K562 (cell line): ENCODE results near the gene CTSD. TPM values are rescaled to one million over a fixed set of nuclear protein-coding genes. Genes with fewer than 3 reads are reported as not detected.

Experiments used
- ATAC-seq: fragments of 200-7000 bp; cut with Tn5 transposase; 3 replicates; pipeline ENCODE4 v1.9.1; 2020; ENCODE audit warnings: moderate library complexity
- BruUV-seq: library from RNA; stranded (reverse); fragments of 400-500 nt; replicated peaks from 2 replicates; lab custom pipeline; 2021; lab: Mats Ljungman, UMichigan
- CTCF ChIA-PET: fragments of 300-600 bp; formaldehyde crosslinking; extraction: SDS; loops from one replicate; lab custom pipeline; 2021; ENCODE audit warnings: low intra/inter-chr PET ratio; lab: Yijun Ruan, JAX
- POLR2A ChIA-PET: fragments of 300-600, 350-650 bp; sonication (Branson Sonifier 250); formaldehyde crosslinking; extraction: SDS; loops from one replicate; lab custom pipeline; 2021; ENCODE audit warnings: antibody characterized with exemption, inconsistent platforms; lab: Yijun Ruan, JAX
- DNase-seq, 4 experiments: peaks; one replicate each; pipeline versions ENCODE4 v3.0.0 to v3.0.0-alpha.2; 2011 to 2018; ENCODE audit warnings: low spot score in 3 of 4, mixed read lengths in 3 of 4; ENCODE audit errors: extremely low read depth in 1 of 4
- FAIRE-seq: peaks from 2 replicates; lab custom pipeline; 2011; peaks lifted over from hg19 to GRCh38; lab: Jason Lieb, UNC
- H2AFZ ChIP-seq: 2 replicates; pipeline ENCODE4 v1.6.0; 2011; ENCODE audit warnings: low read depth, low read length, control low read depth, inconsistent platforms
- H3K27ac ChIP-seq: fragments of 200-600 bp; 3 replicates; pipeline ENCODE4 v1.8.0; 2011; ENCODE audit warnings: low read depth, mild to moderate bottlenecking, control low read depth, inconsistent platforms, low read length, moderate library complexity, mixed read lengths; ENCODE audit errors: extremely low read depth
- H3K27me3 ChIP-seq, 2 experiments: fragments of 300-600 bp in 1 of 2; 2 replicates in 1 of 2; 3 replicates in 1 of 2; pipeline versions ENCODE4 v1.6.0 to v1.8.0; 2011; ENCODE audit warnings: inconsistent platforms in 2 of 2, low read length in 2 of 2, mild to moderate bottlenecking in 1 of 2, mixed read lengths in 1 of 2, moderate library complexity in 1 of 2; ENCODE audit not compliant: control insufficient read depth in 2 of 2, insufficient read depth in 2 of 2
- H3K36me3 ChIP-seq: fragments of 300-600 bp; 3 replicates; pipeline ENCODE4 v1.8.0; 2011; ENCODE audit warnings: mild to moderate bottlenecking, low read length, inconsistent platforms; ENCODE audit not compliant: control insufficient read depth, insufficient read depth
- H3K4me1 ChIP-seq, 2 experiments: fragments of 200-600 bp in 1 of 2; replicated peaks in 1 of 2; 2 replicates in 1 of 2; 3 replicates in 1 of 2; pipeline versions ENCODE4 v1.5.1 to v1.8.0; 2011; ENCODE audit warnings: inconsistent platforms in 2 of 2, low read length in 2 of 2, mild to moderate bottlenecking in 1 of 2, mixed read lengths in 1 of 2, moderate library complexity in 1 of 2; ENCODE audit not compliant: control insufficient read depth in 2 of 2, insufficient read depth in 2 of 2
- H3K4me2 ChIP-seq: 2 replicates; pipeline ENCODE4 v1.6.1; 2011; ENCODE audit warnings: low read length, control low read depth, inconsistent platforms, mixed read lengths; ENCODE audit not compliant: insufficient read depth
- H3K4me3 ChIP-seq: fragments of 200-600 bp; sonication (generic), shearing (Covaris generic); 2 replicates; pipeline ENCODE4 v1.5.1; 2016; ENCODE audit warnings: control low read depth, inconsistent platforms
- H3K79me2 ChIP-seq: fragments of 200-600 bp; 3 replicates; pipeline ENCODE4 v1.8.0; 2011; ENCODE audit warnings: low read length, inconsistent platforms; ENCODE audit not compliant: control insufficient read depth, insufficient read depth
- H3K9ac ChIP-seq, 2 experiments: 2 replicates each; pipeline versions ENCODE4 v1.6.0 to v1.6.1; 2011; ENCODE audit warnings: low read depth in 2 of 2, low read length in 2 of 2, control low read depth in 1 of 2, inconsistent platforms in 1 of 2, mild to moderate bottlenecking in 1 of 2, mixed read lengths in 1 of 2; ENCODE audit not compliant: insufficient read depth in 1 of 2
- H3K9me1 ChIP-seq: one replicate; pipeline ENCODE4 v1.6.0; 2011; ENCODE audit warnings: inconsistent platforms, mild to moderate bottlenecking, low read length, moderate library complexity; ENCODE audit not compliant: control insufficient read depth, insufficient read depth
- H3K9me3 ChIP-seq: replicated peaks from 2 replicates; pipeline ENCODE4 v1.5.1; 2011; ENCODE audit warnings: low read depth, low read length, inconsistent platforms; ENCODE audit not compliant: control insufficient read depth, insufficient read depth
- H4K20me1 ChIP-seq: replicated peaks from 2 replicates; pipeline ENCODE4 v1.6.1; 2011; ENCODE audit warnings: low read length, inconsistent platforms, mixed read lengths; ENCODE audit not compliant: control insufficient read depth, insufficient read depth
- AFF1 ChIP-seq, 2 experiments: fragments of 450-650 bp; IDR thresholded peaks; 2 replicates each; pipeline ENCODE4 v1.6.1; 2018; ENCODE audit warnings: mild to moderate bottlenecking in 2 of 2, low read depth in 1 of 2; ENCODE audit not compliant: partially characterized antibody in 2 of 2
- HMG20A ChIP-seq: fragments of 450-650 bp; formaldehyde crosslinking; conservative IDR thresholded peaks from 2 replicates; pipeline ENCODE4 v1.4.0; 2020; ENCODE audit warnings: mild to moderate bottlenecking, mixed read lengths
- POLR2AphosphoS5 ChIP-seq: IDR thresholded peaks from 2 replicates; pipeline ENCODE4 v1.6.1; 2011; ENCODE audit warnings: mild to moderate bottlenecking, low read depth, low read length, moderate library complexity; ENCODE audit not compliant: control insufficient read depth, insufficient read depth
- XRCC3 ChIP-seq: fragments of 450-650 bp; IDR thresholded peaks from 2 replicates; pipeline ENCODE4 v1.6.1; 2017; ENCODE audit warnings: mild to moderate bottlenecking, moderate library complexity
- ZBTB49 ChIP-seq: sonication (generic); formaldehyde crosslinking; IDR thresholded peaks from 2 replicates; pipeline ENCODE4 v1.8.0; 2022; ENCODE audit warnings: missing genetic modification reagents, mild to moderate bottlenecking, borderline replicate concordance
- ZNF551 ChIP-seq: fragments of 250-450 bp; sonication (Bioruptor Pico); IDR thresholded peaks from 2 replicates; pipeline ENCODE4 v1.5.0; 2021; ENCODE audit warnings: mild to moderate bottlenecking, moderate library complexity
- ZNF639 ChIP-seq, 2 experiments: fragments of 200-800 bp in 1 of 2; sonication (Bioruptor generic) in 1 of 2; sonication (generic) in 1 of 2; formaldehyde crosslinking in 1 of 2; IDR thresholded peaks in 1 of 2; conservative IDR thresholded peaks in 1 of 2; 2 replicates each; pipeline versions ENCODE4 v1.5.0 to v1.6.1; 2016 to 2020; ENCODE audit warnings: missing compliant biosample characterization in 1 of 2, missing genetic modification characterization in 1 of 2, missing genetic modification reagents in 1 of 2
- WGBS: fragments of 100-300 bp; shearing (Covaris generic); methylation state at CpG from one replicate; pipeline ENCODE4 v1.1.6; 2016; ENCODE audit warnings: low coverage, mixed read lengths; ENCODE audit not compliant: insufficient coverage; ENCODE audit errors: missing lambda C conversion rate; 5-methylcytosine and 5-hydroxymethylcytosine counted together
- in situ Hi-C: fragments of 300-500 bp; cut with MboI; formaldehyde crosslinking; loops from 4 replicates; pipeline ENCODE4 v1.15.0; 2018; ENCODE audit warnings: inconsistent platforms, mixed read lengths
- intact Hi-C: fragments of 100-400 bp; cut with micrococcal nuclease; formaldehyde crosslinking; loops from 2 replicates; pipeline ENCODE4 v1.14.2; 2022
- polyA plus RNA-seq, 8 experiments: library from polyadenylated mRNA; depleted of rRNA in 4 of 8; stranded (reverse) in 5 of 8; unstranded in 3 of 8; fragments of >200 nt; fragmentation: Nextera tagmentation in 2 of 8; fragmentation: Illumina TruSeq in 1 of 8; extraction: Ambion mirVana in 2 of 8; extraction: Trizol in 1 of 8; gene quantifications; 2 replicates each; pipeline versions ENCODE4 v1.2.1 to v1.2.3, GENCODE V29; 2011 to 2014; ENCODE audit warnings: inconsistent platforms in 1 of 8, missing spikeins in 1 of 8
- total RNA-seq, 7 experiments: library from RNA; depleted of rRNA in 6 of 7; stranded (reverse); fragments of >200 nt in 6 of 7; fragmentation: Illumina TruSeq in 2 of 7; extraction: Trizol in 2 of 7; gene quantifications; 2 replicates each; pipeline versions ENCODE4 v1.2.1 to v1.2.3, GENCODE V29; 2011 to 2021; ENCODE audit warnings: low replicate concordance in 1 of 7

Gene CTSD
- total and polyA plus RNA-seq, 9 of the 15 experiments (the other 6 are each of a cell fraction or from before 2014, with no cell fraction given), result 1.0 to 112 (median 40.9) TPM

GRCh38 chr11:1758611-1759150 lies 5.0 kb downstream of the CTSD start (continued):
- TF ChIP-seq ZNF639 (CRISPR knock-in tag; conservative IDR thresholded peaks at IDR 0.05 in 1 of 2, IDR thresholded peaks at IDR 0.05 in 1 of 2) (no peak), HMG20A (CRISPR knock-in tag) (no peak)

GRCh38 chr11:1757861-1758610 lies 5.7 kb downstream of the CTSD start:
- Histone ChIP-seq H3K27me3 (no peaks in the 10 kb centered on the region), H4K20me1 (peaks cover 4% of the 10 kb centered on the region; the same call in 1 of the 2 replicates), H3K27ac (no peak overlapping the region), H3K9me1 (peaks cover 7% of the 10 kb centered on the region), H3K4me3 (no peak overlapping the region), H3K4me1 (peaks cover 27 to 73% of the 10 kb centered on the region in 2 experiments), H3K79me2 (peaks cover 9% of the 10 kb centered on the region), H2AFZ (no peak overlapping the region), H3K4me2 (no peak overlapping the region), H3K9me3 (no peaks in the 10 kb centered on the region), H3K9ac (no peak overlapping the region), H3K36me3 (peaks cover 25% of the 10 kb centered on the region; the same call in 1 of the 3 replicates)
- POLR2A ChIA-PET, result interaction anchor here (0.6 to 1.0 kb wide), 2 partner anchors 15 to 491 kb away, joined by 3 to 4 read pairs; no protein-coding TSS in a partner anchor
- FAIRE-seq (no peak), DNase-seq (no peak), ATAC-seq (no peak)
- no TSS peak for BruUV-seq
- in situ Hi-C loops, result no loop called here
- 84% methylated on average over 6 of the region's 17 CpGs for WGBS
- CTCF ChIA-PET, result no interaction called here
- intact Hi-C loops, result no loop called here
- TF ChIP-seq XRCC3 (no peak), POLR2AphosphoS5 (no peak), ZNF551 (CRISPR knock-in tag) (no peak), AFF1 (IDR thresholded peaks at IDR 0.05; ENCODE audit: low read depth in 1 of 2, partially characterized antibody in 2 of 2) (no peak), ZBTB49 (CRISPR knock-in tag) (no peak)
